Ishikawa (cell line): ENCODE measurements around the gene CHPF.
A peak's percentile ranks its signal among the peaks of the same experiment; 100 is the strongest.

Source experiments
- CEBPB ChIP-seq: IDR thresholded peaks from 2 replicates; pipeline ENCODE4 v1.6.1; 2012
- CREB1 ChIP-seq: IDR thresholded peaks from 2 replicates; pipeline ENCODE4 v1.6.1; 2012; ENCODE audit warnings: low read depth
- EGR1 ChIP-seq: IDR thresholded peaks from 2 replicates; pipeline ENCODE4 v1.6.1; 2012
- EP300 ChIP-seq: IDR thresholded peaks from 2 replicates; pipeline ENCODE4 v1.6.1; 2012; ENCODE audit warnings: borderline replicate concordance
- FOXM1 ChIP-seq: IDR thresholded peaks from 2 replicates; pipeline ENCODE4 v1.6.1; 2012; ENCODE audit warnings: low read depth, borderline replicate concordance
- NFIC ChIP-seq: IDR thresholded peaks from 2 replicates; pipeline ENCODE4 v1.6.1; 2012
- RAD21 ChIP-seq: IDR thresholded peaks from 2 replicates; pipeline ENCODE4 v1.6.1; 2012; ENCODE audit warnings: low read depth
- TAF1 ChIP-seq: IDR thresholded peaks from 2 replicates; pipeline ENCODE4 v1.6.1; 2012; ENCODE audit warnings: low read depth, mild to moderate bottlenecking
- TCF12 ChIP-seq: IDR thresholded peaks from 2 replicates; pipeline ENCODE4 v1.6.1; 2012; ENCODE audit warnings: low read depth
- TEAD4 ChIP-seq: IDR thresholded peaks from 2 replicates; pipeline ENCODE4 v1.6.1; 2012
- YY1 ChIP-seq: IDR thresholded peaks from 2 replicates; pipeline ENCODE4 v1.6.1; 2012; ENCODE audit warnings: low read depth
- ZBTB7A ChIP-seq: IDR thresholded peaks from 2 replicates; pipeline ENCODE4 v1.6.1; 2012; ENCODE audit warnings: low read depth
- TF ChIP-seq, protein P1 (sequence below): IDR thresholded peaks from 2 replicates; pipeline ENCODE4 v1.6.1; 2012
- TF ChIP-seq, protein P2 (sequence below): IDR thresholded peaks from 2 replicates; pipeline ENCODE4 v1.6.1; 2012; ENCODE audit warnings: low read depth, mild to moderate bottlenecking
- TF ChIP-seq, protein P3 (sequence below): IDR thresholded peaks from 2 replicates; pipeline ENCODE4 v1.6.1; 2012

CHPF gene

DNA sequence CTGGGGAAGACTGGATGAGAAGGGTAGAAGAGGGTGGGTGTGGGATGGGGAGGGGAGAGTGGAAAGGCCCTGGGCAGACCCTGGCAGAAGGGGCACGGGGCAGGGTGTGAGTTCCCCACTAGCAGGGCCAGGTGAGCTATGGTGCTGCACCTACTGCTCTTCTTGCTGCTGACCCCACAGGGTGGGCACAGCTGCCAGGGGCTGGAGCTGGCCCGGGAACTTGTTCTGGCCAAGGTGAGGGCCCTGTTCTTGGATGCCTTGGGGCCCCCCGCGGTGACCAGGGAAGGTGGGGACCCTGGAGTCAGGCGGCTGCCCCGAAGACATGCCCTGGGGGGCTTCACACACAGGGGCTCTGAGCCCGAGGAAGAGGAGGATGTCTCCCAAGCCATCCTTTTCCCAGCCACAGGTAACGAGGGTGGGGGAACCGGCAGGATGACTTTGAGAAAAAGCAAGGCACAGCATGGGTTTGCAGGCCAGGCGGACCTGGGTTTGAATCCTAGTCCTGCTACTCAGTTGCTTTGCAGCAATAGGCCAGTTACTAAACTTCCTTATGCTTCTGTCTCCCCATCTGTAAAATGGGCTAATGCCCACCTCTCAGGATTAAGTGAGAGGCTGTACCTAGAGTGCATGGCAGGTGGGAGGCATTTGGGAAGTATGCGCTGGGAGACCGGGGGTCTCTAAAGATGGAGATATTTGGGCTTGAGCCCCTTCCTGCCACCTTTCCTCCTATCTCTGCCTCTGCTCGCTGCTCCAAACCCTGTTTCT is 28.8 kb upstream of the CHPF start, which contains the start of gene INHA:
TSS of gene INHA (plus strand) at position 74 of the 765 bp plus-strand sequence. CDS start at position 139, 65 bp downstream.
- TF ChIP-seq YY1 (no peak), FOXM1 (no peak), TCF12 (no peak), EGR1 (no peak), NFIC (no peak), TEAD4 (no peak), CEBPB (no peak), ZBTB7A (no peak), TAF1 (no peak), RAD21 (no peak), EP300 (no peak), CREB1 (no peak)
- TF ChIP-seq, protein P1, sequence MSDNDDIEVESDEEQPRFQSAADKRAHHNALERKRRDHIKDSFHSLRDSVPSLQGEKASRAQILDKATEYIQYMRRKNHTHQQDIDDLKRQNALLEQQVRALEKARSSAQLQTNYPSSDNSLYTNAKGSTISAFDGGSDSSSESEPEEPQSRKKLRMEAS = no peak
- TF ChIP-seq, protein P2, sequence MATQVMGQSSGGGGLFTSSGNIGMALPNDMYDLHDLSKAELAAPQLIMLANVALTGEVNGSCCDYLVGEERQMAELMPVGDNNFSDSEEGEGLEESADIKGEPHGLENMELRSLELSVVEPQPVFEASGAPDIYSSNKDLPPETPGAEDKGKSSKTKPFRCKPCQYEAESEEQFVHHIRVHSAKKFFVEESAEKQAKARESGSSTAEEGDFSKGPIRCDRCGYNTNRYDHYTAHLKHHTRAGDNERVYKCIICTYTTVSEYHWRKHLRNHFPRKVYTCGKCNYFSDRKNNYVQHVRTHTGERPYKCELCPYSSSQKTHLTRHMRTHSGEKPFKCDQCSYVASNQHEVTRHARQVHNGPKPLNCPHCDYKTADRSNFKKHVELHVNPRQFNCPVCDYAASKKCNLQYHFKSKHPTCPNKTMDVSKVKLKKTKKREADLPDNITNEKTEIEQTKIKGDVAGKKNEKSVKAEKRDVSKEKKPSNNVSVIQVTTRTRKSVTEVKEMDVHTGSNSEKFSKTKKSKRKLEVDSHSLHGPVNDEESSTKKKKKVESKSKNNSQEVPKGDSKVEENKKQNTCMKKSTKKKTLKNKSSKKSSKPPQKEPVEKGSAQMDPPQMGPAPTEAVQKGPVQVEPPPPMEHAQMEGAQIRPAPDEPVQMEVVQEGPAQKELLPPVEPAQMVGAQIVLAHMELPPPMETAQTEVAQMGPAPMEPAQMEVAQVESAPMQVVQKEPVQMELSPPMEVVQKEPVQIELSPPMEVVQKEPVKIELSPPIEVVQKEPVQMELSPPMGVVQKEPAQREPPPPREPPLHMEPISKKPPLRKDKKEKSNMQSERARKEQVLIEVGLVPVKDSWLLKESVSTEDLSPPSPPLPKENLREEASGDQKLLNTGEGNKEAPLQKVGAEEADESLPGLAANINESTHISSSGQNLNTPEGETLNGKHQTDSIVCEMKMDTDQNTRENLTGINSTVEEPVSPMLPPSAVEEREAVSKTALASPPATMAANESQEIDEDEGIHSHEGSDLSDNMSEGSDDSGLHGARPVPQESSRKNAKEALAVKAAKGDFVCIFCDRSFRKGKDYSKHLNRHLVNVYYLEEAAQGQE = no peak
- TF ChIP-seq, protein P3, sequence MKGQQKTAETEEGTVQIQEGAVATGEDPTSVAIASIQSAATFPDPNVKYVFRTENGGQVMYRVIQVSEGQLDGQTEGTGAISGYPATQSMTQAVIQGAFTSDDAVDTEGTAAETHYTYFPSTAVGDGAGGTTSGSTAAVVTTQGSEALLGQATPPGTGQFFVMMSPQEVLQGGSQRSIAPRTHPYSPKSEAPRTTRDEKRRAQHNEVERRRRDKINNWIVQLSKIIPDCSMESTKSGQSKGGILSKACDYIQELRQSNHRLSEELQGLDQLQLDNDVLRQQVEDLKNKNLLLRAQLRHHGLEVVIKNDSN = no peak

DNA sequence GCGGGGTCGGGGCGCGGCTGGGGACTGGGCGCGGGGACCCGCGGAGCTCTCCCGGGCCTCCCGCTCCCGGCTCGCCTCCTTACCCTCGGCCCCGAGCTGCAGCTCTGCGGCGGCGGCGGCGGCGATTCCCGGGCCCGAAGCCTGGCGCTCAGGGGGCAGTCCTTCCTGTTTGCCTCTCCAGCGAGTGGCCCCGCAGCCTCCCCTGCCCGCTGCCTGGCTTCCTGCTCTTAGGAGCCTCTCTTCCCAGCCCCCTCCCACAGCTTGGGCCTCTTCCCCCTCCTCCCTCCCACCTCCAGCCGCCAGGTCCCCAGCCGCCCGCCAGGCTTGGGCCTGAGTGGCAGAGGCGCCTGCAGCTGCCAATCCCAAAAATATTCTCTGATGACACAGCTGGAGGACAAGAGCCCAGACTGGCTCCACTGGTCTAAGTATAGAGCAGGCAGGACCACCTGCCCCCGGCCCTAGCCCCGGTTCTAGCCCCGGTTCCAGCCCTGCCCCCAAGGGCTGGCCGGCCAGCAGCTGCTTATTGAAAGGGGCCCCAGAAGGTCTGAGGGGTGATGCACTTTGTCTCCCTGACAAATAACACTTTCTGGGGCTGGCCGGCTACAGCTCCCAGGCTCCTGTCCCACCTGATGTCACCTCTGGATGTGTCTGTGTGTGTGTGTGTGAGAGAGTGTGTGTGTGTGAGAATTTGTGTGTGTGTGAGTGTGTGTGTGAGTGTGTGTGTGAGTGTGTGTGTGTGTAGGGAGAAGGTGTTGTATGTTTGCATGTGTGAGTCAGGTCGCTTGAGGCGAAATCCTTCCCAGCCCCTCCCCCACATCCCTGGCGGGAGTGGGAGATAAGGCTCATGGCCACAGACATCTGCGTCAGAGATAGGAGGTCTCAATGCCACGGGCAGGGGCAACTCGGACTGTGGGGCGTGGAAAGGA is 28.0 kb upstream of the CHPF start, which contains the start of gene OBSL1:
TSS of gene OBSL1 (minus strand) at position 229 of the 926 bp plus-strand sequence. CDS start 307 bp downstream, outside the sequence.
- TF ChIP-seq TAF1 (peak; percentile 41; the same call in 1 of the 2 replicates), FOXM1 (no peak)

DNA sequence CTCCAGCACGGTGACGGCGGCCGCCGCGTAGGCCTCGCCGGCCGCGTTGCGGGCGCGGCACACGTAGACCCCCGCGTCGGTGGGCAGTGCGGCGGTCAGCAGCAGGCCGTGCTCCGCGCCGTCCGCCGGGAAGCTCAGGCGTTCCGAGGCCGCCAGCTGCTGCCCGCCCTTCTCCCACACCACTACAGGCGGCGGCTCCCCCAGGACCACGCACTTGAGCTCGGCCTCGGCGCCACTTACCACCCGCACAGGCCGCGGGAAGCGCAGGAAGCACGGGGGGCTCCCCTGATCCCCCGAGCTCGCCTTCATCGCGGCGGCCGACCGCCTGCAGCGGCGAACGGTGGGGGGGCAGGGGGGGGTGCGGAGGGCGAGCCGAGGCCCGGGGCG is 27.3 kb upstream of the CHPF start:
- TF ChIP-seq, protein P2 = no peak
- no peak for TF ChIP-seq TEAD4
- no peak for TF ChIP-seq NFIC
- no peak for TF ChIP-seq FOXM1
- TF ChIP-seq TCF12 = no peak
- TF ChIP-seq TAF1 = no peak
- TF ChIP-seq CEBPB = no peak
- TF ChIP-seq, protein P3 = no peak
- TF ChIP-seq YY1 = no peak
- no peak for TF ChIP-seq EP300
- no peak for TF ChIP-seq EGR1
- TF ChIP-seq RAD21 = no peak
- TF ChIP-seq ZBTB7A = no peak; the same call in 1 of the 2 replicates
- TF ChIP-seq CREB1 = no peak
- TF ChIP-seq, protein P1 = no peak; the same call in 1 of the 2 replicates

DNA sequence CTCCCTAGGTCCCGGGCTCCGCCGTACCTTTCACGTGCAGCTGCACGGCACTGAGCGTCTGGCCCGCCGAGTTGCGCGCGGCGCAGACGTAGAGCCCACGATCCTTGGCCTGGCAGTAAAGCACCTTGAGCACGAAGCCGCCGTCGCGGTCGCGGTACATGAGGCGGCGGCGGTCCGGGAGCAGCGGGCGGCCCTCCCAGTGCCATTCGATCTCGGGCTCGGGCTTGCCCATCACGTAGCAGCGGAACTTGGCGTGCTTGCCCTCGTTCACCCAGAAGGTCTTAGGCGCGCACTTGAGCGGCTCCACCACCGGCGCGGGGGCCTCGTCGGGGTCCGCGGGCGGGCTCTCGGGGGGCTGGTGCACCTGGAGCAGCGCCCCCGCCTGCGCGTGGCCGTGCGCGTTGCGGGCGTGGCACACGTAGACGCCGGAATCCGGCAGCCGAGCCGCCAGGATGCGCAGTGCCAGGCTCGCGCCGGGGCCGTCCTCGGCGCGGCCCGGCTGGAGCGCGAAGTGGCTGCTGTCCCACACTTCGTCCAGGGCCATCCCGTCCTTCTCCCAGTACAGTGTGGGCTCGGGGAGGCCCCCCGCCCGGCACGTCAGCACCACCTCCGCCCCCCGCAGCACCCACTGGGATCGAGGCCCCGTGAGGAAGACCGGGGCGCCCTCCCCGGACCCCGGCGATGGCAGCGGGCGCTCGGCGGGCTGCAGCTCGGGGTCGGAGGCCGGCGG is 26.8 kb upstream of the CHPF start:
- no peak for TF ChIP-seq TAF1
- TF ChIP-seq ZBTB7A = 0 out of 2 replicates have a peak, but pooled peaks have one; percentile 37

DNA sequence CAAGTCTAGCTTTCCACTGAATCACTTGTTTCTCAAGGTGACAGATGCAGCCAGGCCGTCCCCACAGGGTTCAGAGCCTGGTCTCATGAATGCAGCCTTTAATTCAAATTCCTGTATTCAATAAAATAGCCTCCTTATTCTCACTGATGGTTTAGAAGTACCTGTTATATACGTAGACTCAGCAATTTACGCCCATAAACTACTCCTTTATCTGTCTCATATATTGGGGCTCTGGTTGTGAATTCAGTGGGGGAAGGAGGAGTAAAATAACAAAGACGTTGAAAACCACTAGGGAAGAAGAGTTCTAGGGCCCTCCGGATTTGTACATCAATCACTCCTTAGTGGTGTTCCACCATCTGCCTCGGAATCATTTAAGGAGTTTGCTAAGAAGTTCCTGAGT is 26.0 kb upstream of the CHPF start:
- TF ChIP-seq ZBTB7A (no peak), RAD21 (no peak), EP300 (no peak), FOXM1 (no peak), EGR1 (no peak)
